Measurements from ENCODE around the gene ERVW-1.
"Not testable (repeated sequence)": the region's sequence is repeated elsewhere in the genome, so short reads cannot be mapped to it uniquely, and the experiment has no call there.

The ERVW-1 gene

GRCh38 chr7:92477681-92478080 lies at the start of gene ERVW-1:
TSS of gene ERVW-1 (minus strand) at chr7:92477946. CDS start at chr7:92470381, 7,565 bp downstream.
- ATAC-seq, DNase-seq: not testable (repeated sequence)

GRCh38 chr7:92523110-92523509 lies 45.4 kb upstream of the ERVW-1 start:
- ATAC-seq (no peak), DNase-seq (no peak)

- DNase-seq, result no peak
- ATAC-seq, result no peak
Measured at GRCh38 chr7:92520024-92520423, 42.3 kb upstream of the ERVW-1 start.

GRCh38 chr7:92517631-92518030 lies 39.9 kb upstream of the ERVW-1 start:
- no peak for ATAC-seq
- no peak for DNase-seq

GRCh38 chr7:92513167-92513902 lies 35.6 kb upstream of the ERVW-1 start:
- ATAC-seq (no peak), DNase-seq (no peak)

- no peak for ATAC-seq
- DNase-seq, result no peak
Measured at GRCh38 chr7:92508946-92509345, 31.2 kb upstream of the ERVW-1 start.

- DNase-seq, result no peak
- ATAC-seq, result no peak
Measured at GRCh38 chr7:92506363-92506762, 28.6 kb upstream of the ERVW-1 start.

- ATAC-seq (no peak), DNase-seq (no peak)
Measured at GRCh38 chr7:92504563-92504962, 26.8 kb upstream of the ERVW-1 start.

- no peak for DNase-seq
Measured at GRCh38 chr7:92503767-92504166, 26.0 kb upstream of the ERVW-1 start.

GRCh38 chr7:92498557-92498956 lies 20.8 kb upstream of the ERVW-1 start:
- ATAC-seq (no peak), DNase-seq (no peak)

More at GRCh38 chr7:92503767-92504166, 26.0 kb upstream of the ERVW-1 start:
- ATAC-seq, result no peak

GRCh38 chr7:92496876-92497275 lies 19.1 kb upstream of the ERVW-1 start:
- ATAC-seq, result no peak
- DNase-seq, result no peak

- no peak for ATAC-seq
- DNase-seq, result no peak
Measured at GRCh38 chr7:92489634-92490033, 11.9 kb upstream of the ERVW-1 start.

- DNase-seq, result no peak
- ATAC-seq, result no peak
Measured at GRCh38 chr7:92487804-92488203, 10.1 kb upstream of the ERVW-1 start.

- ATAC-seq (no peak), DNase-seq (no peak)
Measured at GRCh38 chr7:92485974-92486373, 8.2 kb upstream of the ERVW-1 start.

GRCh38 chr7:92485267-92485892 lies 7.6 kb upstream of the ERVW-1 start:
- ATAC-seq (no peak), DNase-seq (no peak)

GRCh38 chr7:92484226-92484625 lies 6.5 kb upstream of the ERVW-1 start:
- DNase-seq, ATAC-seq: not testable (repeated sequence)

- not testable (repeated sequence) for ATAC-seq, DNase-seq
Measured at GRCh38 chr7:92483624-92484023, 5.9 kb upstream of the ERVW-1 start.

- ATAC-seq, DNase-seq: not testable (repeated sequence)
Measured at GRCh38 chr7:92479146-92479545, 1.4 kb upstream of the ERVW-1 start.

GRCh38 chr7:92478711-92479110 lies 965 bp upstream of the ERVW-1 start:
- ATAC-seq, result no peak
- no peak for DNase-seq

- DNase-seq (no peak), ATAC-seq (no peak)
Measured at GRCh38 chr7:92478095-92478494, 349 bp upstream of the ERVW-1 start.

- DNase-seq, result not testable (repeated sequence)
Measured at GRCh38 chr7:92475851-92476590, 1.7 kb downstream of the ERVW-1 start.

GRCh38 chr7:92475261-92475770 lies 2.4 kb downstream of the ERVW-1 start:
- DNase-seq, ATAC-seq: not testable (repeated sequence)

More at GRCh38 chr7:92475851-92476590, 1.7 kb downstream of the ERVW-1 start:
- not testable (repeated sequence) for ATAC-seq

GRCh38 chr7:92473989-92474388 lies 3.8 kb downstream of the ERVW-1 start:
- not testable (repeated sequence) for ATAC-seq, DNase-seq

All from stimulated activated naive CD8-positive, alpha-beta T cell treated with anti-CD3 and anti-CD28 coated beads, Interleukin-15, Interleukin-2, amounts not matched to agents 100 U/mL and 50 U/mL, for 24 hours (primary cell).